Measurements from ENCODE around the gene RCN1. TPM values are rescaled to one million over a fixed set of nuclear protein-coding genes. Genes with fewer than 3 reads are reported as not detected.
"Not testable (repeated sequence)": the region's sequence is repeated elsewhere in the genome, so short reads cannot be mapped to it uniquely, and the experiment has no call there.

The RCN1 gene
- total RNA-seq, 3 donors from 2014 or later: 58.2 to 67.8 (median 61.0) TPM

GRCh38 chr11:32099516-32099915, 8.6 kb downstream of the RCN1 start:
- no peak for TF ChIP-seq POLR2AphosphoS5 (IDR thresholded peaks at IDR 0.05)
- no peak for TF ChIP-seq POLR2A (IDR thresholded peaks at IDR 0.05)
- TF ChIP-seq, protein P1, sequence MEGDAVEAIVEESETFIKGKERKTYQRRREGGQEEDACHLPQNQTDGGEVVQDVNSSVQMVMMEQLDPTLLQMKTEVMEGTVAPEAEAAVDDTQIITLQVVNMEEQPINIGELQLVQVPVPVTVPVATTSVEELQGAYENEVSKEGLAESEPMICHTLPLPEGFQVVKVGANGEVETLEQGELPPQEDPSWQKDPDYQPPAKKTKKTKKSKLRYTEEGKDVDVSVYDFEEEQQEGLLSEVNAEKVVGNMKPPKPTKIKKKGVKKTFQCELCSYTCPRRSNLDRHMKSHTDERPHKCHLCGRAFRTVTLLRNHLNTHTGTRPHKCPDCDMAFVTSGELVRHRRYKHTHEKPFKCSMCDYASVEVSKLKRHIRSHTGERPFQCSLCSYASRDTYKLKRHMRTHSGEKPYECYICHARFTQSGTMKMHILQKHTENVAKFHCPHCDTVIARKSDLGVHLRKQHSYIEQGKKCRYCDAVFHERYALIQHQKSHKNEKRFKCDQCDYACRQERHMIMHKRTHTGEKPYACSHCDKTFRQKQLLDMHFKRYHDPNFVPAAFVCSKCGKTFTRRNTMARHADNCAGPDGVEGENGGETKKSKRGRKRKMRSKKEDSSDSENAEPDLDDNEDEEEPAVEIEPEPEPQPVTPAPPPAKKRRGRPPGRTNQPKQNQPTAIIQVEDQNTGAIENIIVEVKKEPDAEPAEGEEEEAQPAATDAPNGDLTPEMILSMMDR (IDR thresholded peaks at IDR 0.05): no peak
- intact Hi-C loops (cut with DNase I; ENCODE audit: low total_unique reads): no loop called here
- Histone ChIP-seq H3K27ac (no peak overlapping the region), H3K4me3 (no peak overlapping the region), H3K36me3 (no peaks in the 10 kb centered on the region), H3K9me3 (no peaks in the 10 kb centered on the region), H3K27me3 (no peaks in the 10 kb centered on the region), H3K4me1 (no peaks in the 10 kb centered on the region)
- no peak for DNase-seq (ENCODE audit: low spot score in 2 of 2)

GRCh38 chr11:32100495-32100894, 9.6 kb downstream of the RCN1 start:
- intact Hi-C loops (cut with DNase I; ENCODE audit: low total_unique reads): no loop called here
- no peaks in the 10 kb centered on the region for H3K27me3 ChIP-seq
- H3K27ac ChIP-seq: no peak overlapping the region
- no peak overlapping the region for H3K4me3 ChIP-seq
- no peaks in the 10 kb centered on the region for H3K9me3 ChIP-seq
- TF ChIP-seq POLR2AphosphoS5 (IDR thresholded peaks at IDR 0.05): no peak
- TF ChIP-seq, protein P1 (IDR thresholded peaks at IDR 0.05): no peak
- no peak for TF ChIP-seq POLR2A (IDR thresholded peaks at IDR 0.05)
- H3K4me1 ChIP-seq: no peaks in the 10 kb centered on the region
- no peaks in the 10 kb centered on the region for H3K36me3 ChIP-seq
- no peak for DNase-seq (ENCODE audit: low spot score in 2 of 2)

- intact Hi-C loops (cut with DNase I; ENCODE audit: low total_unique reads): no loop called here
- Histone ChIP-seq H3K27me3 (no peaks in the 10 kb centered on the region), H3K4me3 (no peak overlapping the region), H3K4me1 (no peaks in the 10 kb centered on the region), H3K36me3 (no peaks in the 10 kb centered on the region), H3K9me3 (no peaks in the 10 kb centered on the region), H3K27ac (no peak overlapping the region)
- TF ChIP-seq, protein P1 (IDR thresholded peaks at IDR 0.05): no peak
- TF ChIP-seq POLR2A (IDR thresholded peaks at IDR 0.05): no peak
- TF ChIP-seq POLR2AphosphoS5 (IDR thresholded peaks at IDR 0.05): no peak
- DNase-seq (ENCODE audit: low spot score in 2 of 2): no peak
Observed at GRCh38 chr11:32101791-32102190, 10.9 kb downstream of the RCN1 start.

GRCh38 chr11:32103121-32103719, 12.3 kb downstream of the RCN1 start:
- intact Hi-C loops (cut with DNase I; ENCODE audit: low total_unique reads); H3K36me3 ChIP-seq; DNase-seq (ENCODE audit: low spot score in 2 of 2); H3K4me3 ChIP-seq; H3K4me1 ChIP-seq; H3K27me3 ChIP-seq; H3K9me3 ChIP-seq: not testable (repeated sequence)
- peak overlapping the region in 1 of 2 donors; percentile 30 for H3K27ac ChIP-seq

DNA sequence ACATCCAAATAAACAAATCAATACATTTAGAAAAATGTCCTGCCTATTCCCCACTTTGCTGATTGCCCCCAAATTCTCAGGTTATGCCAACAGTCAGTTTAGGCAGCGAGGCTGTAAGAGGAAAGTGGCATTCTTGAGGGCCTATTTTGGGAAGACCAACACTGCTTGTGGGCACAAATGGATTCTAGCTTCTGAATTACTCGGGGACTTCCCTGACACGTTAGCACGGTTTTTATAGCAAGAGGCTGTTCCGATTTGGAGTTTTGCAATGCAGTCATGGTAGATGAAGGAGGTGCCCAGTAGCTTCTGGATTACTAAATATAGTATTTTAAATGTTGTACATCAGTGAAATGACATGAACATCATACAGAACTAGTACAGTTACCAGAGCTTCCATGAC, 13.1 kb downstream of the RCN1 start:
- H3K36me3 ChIP-seq: no peaks in the 10 kb centered on the region
- DNase-seq (ENCODE audit: low spot score in 2 of 2): no peak
- intact Hi-C loops (cut with DNase I; ENCODE audit: low total_unique reads): no loop called here
- no peaks in the 10 kb centered on the region for H3K4me1 ChIP-seq
- H3K27me3 ChIP-seq: no peaks in the 10 kb centered on the region
- TF ChIP-seq POLR2AphosphoS5 (IDR thresholded peaks at IDR 0.05) (no peak), POLR2A (IDR thresholded peaks at IDR 0.05) (no peak)
- TF ChIP-seq, protein P1 (IDR thresholded peaks at IDR 0.05): no peak
- no peak overlapping the region for H3K4me3 ChIP-seq
- no peaks in the 10 kb centered on the region for H3K9me3 ChIP-seq
- peak overlapping the region in 1 of 2 donors; percentile 30 for H3K27ac ChIP-seq

Measured in breast epithelium (tissue), 4 donors.